Islet of Langerhans (tissue), 1 donor: ENCODE data around the gene TGFB1.
"Not testable (repeated sequence)": the region's sequence is repeated elsewhere in the genome, so short reads cannot be mapped to it uniquely, and the experiment has no call there.

Source experiments
- FAIRE-seq: peaks from one replicate; lab custom pipeline; 2011; peaks lifted over from hg19 to GRCh38; lab: Jason Lieb, UNC

TGFB1 gene

DNA sequence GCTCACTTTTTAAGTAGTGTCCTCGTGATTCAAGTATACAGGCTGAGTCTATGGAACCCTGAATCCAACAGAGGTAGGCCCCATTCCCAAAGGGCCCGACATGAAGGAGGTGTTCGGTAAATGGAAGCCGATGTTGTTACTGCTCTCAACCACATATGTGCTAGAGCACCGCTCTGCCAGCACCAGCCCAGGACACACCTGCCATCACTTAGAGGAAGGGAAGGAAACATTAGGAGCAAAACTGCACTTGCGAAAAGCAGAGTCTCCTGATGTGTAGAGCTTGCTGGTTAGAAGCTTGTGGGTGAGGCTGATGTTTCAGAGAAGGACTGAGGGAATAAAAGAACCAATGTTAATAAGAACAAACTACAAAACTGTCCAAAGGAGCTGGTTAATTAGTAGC, 53.2 kb downstream of the TGFB1 start:
- FAIRE-seq, result no peak

DNA sequence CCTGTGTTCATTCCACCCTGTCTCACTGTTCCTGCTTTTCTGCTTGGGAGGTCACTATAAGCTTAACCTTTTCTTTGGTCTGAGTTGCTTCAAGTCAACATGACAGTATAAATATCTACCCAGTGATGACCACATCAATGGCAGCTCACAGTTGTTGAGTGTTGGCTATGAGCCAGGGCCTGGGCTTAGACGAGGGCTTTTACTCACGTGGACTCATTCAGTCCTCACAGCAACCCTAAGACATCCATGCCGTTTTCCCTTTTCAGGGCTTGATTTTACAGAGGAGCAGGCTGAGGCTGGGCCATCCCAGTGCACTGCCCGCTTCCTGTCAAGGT, 54.0 kb downstream of the TGFB1 start:
- no peak for FAIRE-seq

DNA sequence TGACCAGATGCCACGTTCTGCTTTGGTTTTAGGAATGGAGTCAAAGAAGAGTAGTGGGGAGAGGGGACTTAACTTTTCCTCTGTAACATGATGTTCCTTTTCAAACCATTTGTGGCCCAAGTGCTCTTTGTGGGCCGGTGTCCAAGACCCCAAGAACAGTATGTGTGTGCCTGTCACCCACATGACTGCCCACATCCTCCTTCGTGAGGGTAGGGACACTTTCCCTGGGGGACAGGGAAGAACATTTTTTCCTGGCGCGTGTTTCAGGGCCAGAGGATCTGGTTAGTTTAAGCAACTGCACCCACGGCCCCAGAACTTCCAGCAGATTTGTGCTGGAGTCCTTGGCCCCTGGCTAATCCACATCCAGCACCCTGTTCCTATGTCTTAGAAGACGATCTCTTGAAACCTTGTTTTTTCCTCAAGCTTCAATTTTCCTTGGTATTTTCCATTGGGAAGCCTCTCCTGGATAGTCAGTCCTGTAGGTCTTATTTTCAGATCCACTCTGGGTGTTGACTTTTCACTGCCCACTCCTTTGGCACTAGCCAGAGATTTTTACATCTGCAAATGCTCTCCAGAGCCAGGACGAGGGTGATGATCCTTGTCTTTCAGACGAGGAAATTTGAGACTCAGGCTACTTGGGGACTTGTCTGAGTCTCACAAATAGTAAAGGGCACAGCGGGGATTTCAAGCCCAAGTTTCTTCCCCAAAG, 54.5 kb downstream of the TGFB1 start:
- no peak for FAIRE-seq

DNA sequence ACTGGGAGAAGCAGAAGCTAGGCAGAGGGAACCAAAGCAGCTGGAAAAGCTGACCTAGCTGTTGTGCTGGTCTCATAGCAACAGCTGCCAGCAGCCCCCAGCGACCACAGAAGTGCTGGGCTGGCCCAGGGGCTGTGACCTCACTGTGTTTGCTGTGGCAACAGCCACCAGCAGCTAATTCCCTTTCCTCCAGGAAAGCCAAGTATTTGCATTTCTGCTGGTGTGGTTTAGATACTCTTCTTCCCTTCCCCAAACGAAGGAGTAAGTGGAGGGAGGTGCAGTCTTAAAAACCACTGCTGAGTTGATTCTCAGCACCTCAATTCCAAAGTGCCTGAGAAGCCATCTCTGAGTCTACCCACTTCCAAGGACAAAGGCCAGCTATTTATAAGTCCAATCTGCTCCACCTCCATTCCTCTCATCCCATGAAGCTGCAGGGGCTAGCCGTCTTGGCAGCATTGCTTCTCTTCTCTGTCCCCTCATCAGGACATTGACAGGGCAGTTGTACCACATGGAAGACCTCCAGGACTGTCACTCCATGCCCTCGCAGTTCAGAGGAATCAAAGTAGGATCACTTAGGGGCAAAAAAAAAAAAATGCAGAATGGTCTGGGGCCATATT, 55.3 kb downstream of the TGFB1 start:
- peak; percentile 90 for FAIRE-seq

DNA sequence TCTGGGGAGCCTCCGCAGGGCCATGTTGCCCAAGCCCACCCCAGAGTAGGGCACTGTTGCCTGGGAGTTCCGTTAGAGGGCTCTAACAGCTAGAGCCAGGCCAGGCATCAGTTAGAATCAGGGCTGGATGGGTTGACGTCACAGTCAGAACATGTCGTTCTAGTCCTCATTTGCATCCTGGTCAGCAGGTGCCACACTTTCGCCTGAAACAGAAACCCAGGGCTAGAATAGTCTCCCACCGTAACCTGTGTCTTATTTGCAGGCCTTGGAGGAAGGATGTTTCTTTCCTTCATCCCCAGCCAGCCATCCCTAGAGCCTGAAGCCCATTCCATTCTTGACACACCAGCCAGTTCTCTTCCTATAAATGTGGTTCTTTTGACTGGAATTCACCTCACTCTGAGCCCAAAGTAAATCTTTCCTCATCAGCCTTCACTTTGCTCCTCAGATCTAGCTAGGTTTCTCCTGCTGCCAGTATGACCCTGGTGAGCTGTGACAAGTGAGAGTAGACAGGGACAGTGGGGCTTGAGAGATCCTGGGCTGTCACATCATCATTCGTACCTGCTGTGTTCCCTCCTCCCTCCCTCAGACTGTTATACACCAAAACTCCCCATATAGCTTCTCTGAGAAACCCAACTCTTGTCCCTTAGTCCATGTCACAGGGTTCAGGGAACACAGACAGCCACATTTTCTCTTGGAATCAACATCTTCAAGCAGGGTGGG, 55.9 kb downstream of the TGFB1 start:
- FAIRE-seq, result no peak

DNA sequence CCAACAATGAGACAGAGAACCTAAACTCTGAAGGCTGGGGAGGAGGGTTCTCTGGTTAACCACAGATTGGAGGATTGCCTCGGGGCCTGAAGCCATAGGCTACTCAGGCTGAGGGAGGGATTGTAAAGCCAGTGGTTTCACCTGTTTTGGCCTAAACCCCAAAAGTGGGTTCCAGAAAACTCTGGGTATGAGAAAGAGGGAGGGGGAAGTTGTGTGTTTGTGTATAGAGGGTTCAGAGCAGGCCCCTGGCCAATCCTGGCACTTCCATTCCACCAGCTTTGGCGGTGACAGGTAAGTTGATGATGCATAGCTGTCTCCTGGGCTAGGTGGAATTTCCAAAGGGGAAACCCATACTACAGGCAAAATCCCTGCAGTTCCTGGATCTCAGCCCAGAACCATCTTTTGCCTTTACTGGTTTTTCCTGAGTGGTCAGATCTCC, 57.3 kb downstream of the TGFB1 start:
- no peak for FAIRE-seq

DNA sequence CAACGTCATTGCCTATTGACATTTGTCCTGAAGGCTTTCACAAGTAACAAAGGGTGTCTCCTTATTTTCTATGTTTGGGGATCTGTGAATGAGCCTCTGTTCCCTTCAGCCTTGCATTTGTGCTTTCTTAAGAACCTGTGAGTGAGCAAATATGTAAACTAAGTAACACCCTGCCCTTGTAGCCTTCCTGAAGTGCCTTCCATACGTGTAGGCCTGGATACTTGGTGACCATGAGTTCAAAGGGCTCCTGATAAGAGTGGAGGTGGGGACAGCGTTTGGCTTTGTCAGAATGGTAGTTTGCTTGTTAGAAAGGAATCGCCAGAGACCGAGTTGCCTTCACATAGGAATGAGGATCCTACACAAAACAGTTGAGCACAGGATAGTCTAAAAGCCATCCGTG, 58.2 kb downstream of the TGFB1 start:
- FAIRE-seq, result no peak

DNA sequence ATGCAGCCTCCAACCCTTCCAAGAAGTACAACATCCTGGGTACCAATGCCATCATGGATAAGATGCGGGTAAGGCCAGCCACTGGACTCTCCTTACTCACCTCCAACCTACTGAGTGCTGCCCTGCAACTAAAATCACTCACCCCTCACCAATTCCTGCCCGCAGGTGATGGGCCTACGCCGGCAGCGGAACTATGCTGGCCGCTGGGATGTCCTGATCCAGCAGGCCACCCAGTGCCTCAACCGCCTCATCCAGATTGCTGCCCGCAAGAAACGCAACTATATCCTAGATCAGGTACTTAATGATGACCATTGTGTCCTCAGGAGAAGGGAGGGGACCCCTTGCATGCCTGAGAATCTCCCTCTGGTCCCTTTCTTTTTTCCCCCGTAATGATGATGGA, 59.3 kb downstream of the TGFB1 start:
- no peak for FAIRE-seq

DNA sequence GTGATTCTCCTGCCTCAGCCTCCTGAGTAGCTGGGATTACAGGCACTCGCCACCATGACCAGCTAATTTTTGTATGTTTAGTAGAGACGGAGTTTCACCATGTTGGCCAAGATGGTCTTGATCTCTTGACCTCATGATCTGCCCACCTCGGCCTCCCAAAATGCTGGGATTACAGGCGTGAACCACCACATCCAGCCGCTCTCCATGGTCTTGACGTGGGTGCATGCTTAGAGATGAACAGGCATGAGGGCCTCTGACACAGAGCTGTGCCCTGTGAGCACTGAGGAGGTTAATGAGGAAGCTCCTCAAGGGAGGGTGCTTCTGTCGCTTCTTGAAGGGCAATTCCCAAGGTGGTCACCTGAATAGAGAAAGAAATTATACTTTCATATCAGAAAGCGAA, 63.9 kb downstream of the TGFB1 start:
- not testable (repeated sequence) for FAIRE-seq

DNA sequence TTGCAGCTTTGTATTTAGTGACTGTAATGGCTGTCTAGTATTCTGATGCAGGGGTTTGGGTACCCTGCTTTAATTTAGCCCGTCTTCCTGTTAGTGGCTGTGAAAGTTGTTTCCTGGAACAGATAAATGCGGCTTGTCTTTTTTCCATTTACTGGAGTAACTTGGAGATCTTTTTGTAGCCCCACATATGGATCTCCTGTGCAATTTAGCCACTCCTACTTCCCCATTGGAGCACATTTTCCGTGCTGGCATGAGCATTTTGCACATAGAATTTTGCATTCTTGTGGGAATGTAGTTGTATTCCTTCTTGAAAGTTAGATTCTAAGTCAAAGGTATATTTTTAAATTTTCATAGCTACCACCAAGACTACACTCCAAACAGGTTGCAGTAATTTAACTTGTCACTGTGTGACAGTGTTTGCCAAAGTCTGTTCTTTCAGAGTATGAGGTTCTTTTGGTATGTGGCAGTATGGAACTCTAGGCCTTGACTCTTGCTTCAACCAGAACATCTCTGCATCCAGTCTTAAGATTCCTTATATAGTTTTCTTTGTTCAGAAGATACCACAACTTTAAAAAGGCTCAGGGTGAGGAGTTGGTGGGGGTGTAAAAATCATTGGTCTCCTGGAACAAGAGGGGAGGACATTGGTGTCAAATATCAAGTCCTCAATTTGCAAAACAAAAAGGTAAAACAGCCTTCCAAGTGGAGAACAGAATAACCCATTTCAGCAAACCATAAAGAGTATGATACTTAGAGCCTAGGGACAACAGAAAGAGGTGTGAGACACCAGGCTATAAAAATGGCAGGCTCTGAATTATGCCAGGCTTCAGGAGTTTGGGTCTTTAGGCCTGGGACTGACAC, 64.8 kb downstream of the TGFB1 start:
- no peak for FAIRE-seq
